HepG2 (cell line): ENCODE measurements around the gene NSL1.

Experiments used
- CTCF ChIP-seq: sonication (generic); formaldehyde crosslinking; IDR thresholded peaks from 2 replicates; pipeline ENCODE4 v1.5.0; 2020; ENCODE audit warnings: mild to moderate bottlenecking, missing genetic modification reagents, moderate library complexity
- HDAC1 ChIP-seq: sonication (generic); formaldehyde crosslinking; IDR thresholded peaks from 2 replicates; pipeline ENCODE4 v1.5.1; 2020; ENCODE audit warnings: mild to moderate bottlenecking, missing genetic modification reagents
- KAT2B ChIP-seq: fragments of 150-350 bp; IDR thresholded peaks from 2 replicates; pipeline ENCODE4 v1.6.1; 2014; ENCODE audit warnings: low read depth, low read length, borderline replicate concordance
- MIER3 ChIP-seq: IDR thresholded peaks from 2 replicates; pipeline ENCODE4 v1.6.1; 2016; ENCODE audit warnings: missing compliant biosample characterization, borderline replicate concordance
- POLR2A ChIP-seq, 2 experiments: IDR thresholded peaks; 2 replicates each; pipeline ENCODE4 v1.6.1; 2011; ENCODE audit warnings: low read depth in 2 of 2, low read length in 2 of 2, mild to moderate bottlenecking in 1 of 2, moderate library complexity in 1 of 2; ENCODE audit not compliant: insufficient read depth in 1 of 2
- RAD21 ChIP-seq: fragments of 450-650 bp; formaldehyde crosslinking; IDR thresholded peaks from 2 replicates; pipeline ENCODE4 v1.5.0; 2020; ENCODE audit warnings: mild to moderate bottlenecking
- SETDB1 ChIP-seq: sonication (generic); formaldehyde crosslinking; IDR thresholded peaks from 2 replicates; pipeline ENCODE4 v1.5.1; 2020; ENCODE audit warnings: missing genetic modification reagents, mild to moderate bottlenecking, borderline replicate concordance
- YY1 ChIP-seq: IDR thresholded peaks from 2 replicates; pipeline ENCODE4 v1.6.1; 2011; ENCODE audit warnings: low read length, low read depth, moderate library complexity, mild to moderate bottlenecking; ENCODE audit not compliant: insufficient read depth, insufficient replicate concordance
- ZBED4 ChIP-seq: sonication (generic); formaldehyde crosslinking; IDR thresholded peaks from 2 replicates; pipeline ENCODE4 v1.4.0; 2020; ENCODE audit warnings: missing genetic modification reagents, borderline replicate concordance
- ZFP90 ChIP-seq: sonication (generic); formaldehyde crosslinking; IDR thresholded peaks from 2 replicates; pipeline ENCODE4 v1.8.0; 2022; ENCODE audit warnings: missing genetic modification reagents, mild to moderate bottlenecking, inconsistent platforms, borderline replicate concordance
- ZNF530 ChIP-seq: sonication (generic); formaldehyde crosslinking; IDR thresholded peaks from 2 replicates; pipeline ENCODE4 v1.5.0; 2020; ENCODE audit warnings: low read depth, mild to moderate bottlenecking, missing genetic modification reagents
- TF ChIP-seq, protein P1 (sequence below): sonication (generic); formaldehyde crosslinking; IDR thresholded peaks from 2 replicates; pipeline ENCODE4 v1.4.0; 2020; ENCODE audit warnings: missing genetic modification reagents, mild to moderate bottlenecking, borderline replicate concordance
- TF ChIP-seq, protein P2 (sequence below): sonication (generic); formaldehyde crosslinking; IDR thresholded peaks from 2 replicates; pipeline ENCODE4 v1.8.0; 2022; ENCODE audit warnings: missing genetic modification reagents, mild to moderate bottlenecking, borderline replicate concordance

DNA sequence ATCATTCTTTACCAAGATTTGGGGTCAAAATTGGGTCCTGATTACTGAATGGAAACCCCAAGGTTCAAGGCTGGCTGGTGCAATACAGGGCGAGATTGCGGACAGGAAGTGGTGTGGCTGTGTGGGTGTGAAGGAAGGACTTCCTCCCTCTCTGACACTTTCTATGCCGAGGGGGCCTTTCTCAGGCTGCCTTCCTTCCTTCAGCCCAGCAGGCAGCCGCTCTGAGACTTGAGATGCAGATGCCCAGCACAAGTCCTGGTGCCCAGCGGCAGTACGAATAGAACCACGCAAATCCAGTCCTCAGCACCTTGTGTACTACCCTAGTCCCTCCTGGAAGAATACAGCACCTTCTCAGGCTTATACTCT is 108.2 kb downstream of the NSL1 start:
- TF ChIP-seq CTCF (CRISPR knock-in tag), result no peak
- TF ChIP-seq ZNF530, result no peak
- TF ChIP-seq, protein P1, sequence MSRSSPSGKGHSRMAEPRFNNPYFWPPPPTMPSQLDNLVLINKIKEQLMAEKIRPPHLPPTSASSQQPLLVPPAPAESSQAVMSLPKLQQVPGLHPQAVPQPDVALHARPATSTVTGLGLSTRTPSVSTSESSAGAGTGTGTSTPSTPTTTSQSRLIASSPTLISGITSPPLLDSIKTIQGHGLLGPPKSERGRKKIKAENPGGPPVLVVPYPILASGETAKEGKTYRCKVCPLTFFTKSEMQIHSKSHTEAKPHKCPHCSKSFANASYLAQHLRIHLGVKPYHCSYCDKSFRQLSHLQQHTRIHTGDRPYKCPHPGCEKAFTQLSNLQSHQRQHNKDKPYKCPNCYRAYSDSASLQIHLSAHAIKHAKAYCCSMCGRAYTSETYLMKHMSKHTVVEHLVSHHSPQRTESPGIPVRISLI (CRISPR knock-in tag), result no peak
- no peak for TF ChIP-seq SETDB1 (CRISPR knock-in tag)
- no peak for TF ChIP-seq YY1
- no peak for TF ChIP-seq MIER3
- no peak for TF ChIP-seq ZFP90 (CRISPR knock-in tag)
- TF ChIP-seq, protein P2, sequence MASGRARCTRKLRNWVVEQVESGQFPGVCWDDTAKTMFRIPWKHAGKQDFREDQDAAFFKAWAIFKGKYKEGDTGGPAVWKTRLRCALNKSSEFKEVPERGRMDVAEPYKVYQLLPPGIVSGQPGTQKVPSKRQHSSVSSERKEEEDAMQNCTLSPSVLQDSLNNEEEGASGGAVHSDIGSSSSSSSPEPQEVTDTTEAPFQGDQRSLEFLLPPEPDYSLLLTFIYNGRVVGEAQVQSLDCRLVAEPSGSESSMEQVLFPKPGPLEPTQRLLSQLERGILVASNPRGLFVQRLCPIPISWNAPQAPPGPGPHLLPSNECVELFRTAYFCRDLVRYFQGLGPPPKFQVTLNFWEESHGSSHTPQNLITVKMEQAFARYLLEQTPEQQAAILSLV (CRISPR knock-in tag), result no peak
- no peak for TF ChIP-seq HDAC1 (CRISPR knock-in tag)
- TF ChIP-seq RAD21, result no peak
- no peak for TF ChIP-seq POLR2A (IDR thresholded peaks at IDR 0.05; ENCODE audit: insufficient read depth in 1 of 2, low read depth in 2 of 2, low read length in 2 of 2)
- no peak for TF ChIP-seq KAT2B
- TF ChIP-seq ZBED4 (CRISPR knock-in tag), result no peak
